GM21737 (cell line): ENCODE measurements around the gene PCBP4.
"Not testable (repeated sequence)": the region's sequence is repeated elsewhere in the genome, so short reads cannot be mapped to it uniquely, and the experiment has no call there.

ENCODE experiments used
- ATAC-seq: cut with Tn5 transposase; IDR thresholded peaks from one replicate; pipeline ENCODE4 v1.9.1; 2021; ENCODE audit warnings: mild to moderate bottlenecking, moderate library complexity; ENCODE audit not compliant: unreplicated experiment

PCBP4 gene

DNA sequence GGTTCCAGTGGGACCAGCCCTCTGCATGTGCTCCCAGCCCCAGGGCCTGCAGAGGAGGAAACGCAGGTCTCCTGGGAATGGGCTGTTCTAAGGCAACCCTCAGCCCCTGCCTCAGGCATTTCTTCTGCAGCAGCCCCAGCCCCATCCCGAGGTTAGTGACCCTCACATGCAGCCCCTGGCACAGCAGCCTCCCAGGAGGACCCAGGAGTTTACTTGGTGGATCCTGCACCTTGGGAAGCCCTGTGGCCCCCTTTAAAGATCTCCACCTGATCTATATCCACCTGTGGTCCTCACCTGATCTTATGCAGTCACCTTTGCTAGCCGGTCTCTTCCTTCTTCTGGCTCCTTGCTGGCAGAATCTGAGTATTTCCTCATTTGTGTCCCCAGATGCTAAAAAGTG is 38.3 kb downstream of the PCBP4 start:
- ATAC-seq: not testable (repeated sequence)

DNA sequence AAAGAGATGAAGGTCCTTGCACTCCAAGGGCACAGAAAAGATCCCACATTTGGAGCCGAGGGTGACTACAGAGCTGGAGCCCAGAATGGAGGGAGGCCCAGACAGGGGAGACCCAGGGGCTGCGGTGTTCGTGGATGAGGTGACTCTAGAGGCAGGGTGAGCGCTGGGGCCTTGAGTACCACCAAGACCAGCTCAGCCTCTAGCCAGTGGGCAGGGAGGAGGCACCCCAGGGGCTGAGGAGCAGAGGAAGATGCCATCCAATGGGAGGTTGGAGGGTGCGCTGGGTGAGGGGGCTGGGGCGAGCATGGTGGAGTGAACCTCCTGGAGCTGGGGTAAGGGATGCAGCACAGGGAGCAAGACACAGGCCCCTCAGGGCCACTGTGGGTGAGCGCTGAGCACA is 38.8 kb downstream of the PCBP4 start:
- ATAC-seq: no peak

DNA sequence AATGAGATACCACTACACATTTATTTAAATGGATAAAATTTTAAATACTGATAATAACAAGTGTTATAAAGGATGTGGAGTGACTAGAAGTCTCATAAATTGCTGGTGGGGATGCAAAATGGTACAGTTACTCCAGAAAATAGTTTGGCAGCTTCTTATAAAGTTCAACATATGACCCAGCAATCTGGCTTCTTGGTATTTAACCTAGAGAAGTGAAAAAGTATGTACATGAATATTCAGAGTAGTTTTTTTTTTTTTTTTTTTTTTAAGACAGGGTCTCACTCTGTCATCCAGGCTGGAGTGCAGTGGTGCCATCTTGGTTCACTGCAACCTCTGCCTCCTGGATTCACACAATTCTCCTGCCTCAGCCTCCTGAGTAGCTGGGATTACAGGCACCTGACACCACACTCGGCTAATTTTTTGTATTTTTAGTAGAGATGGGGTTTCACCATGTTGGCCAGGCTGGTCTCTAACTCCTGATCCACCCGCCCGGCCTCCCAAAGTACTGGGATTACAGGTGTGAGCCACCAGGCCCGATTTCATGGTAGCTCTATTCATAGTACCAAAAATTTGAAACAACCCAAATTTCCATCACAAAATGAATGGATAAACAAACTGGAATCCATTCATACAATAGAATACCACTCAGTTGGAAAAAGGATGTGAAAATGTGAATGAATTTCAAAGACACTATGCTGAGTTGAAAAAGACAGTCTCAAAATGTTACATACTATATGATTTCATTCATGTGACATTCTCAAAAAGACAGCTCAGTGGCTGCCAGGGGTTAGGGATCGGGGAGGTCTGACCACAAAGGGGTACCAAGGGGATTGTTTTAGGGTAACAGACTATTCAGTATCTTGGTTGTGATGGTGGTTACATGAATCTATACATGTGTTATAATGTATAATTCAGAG is 39.9 kb downstream of the PCBP4 start:
- no peak for ATAC-seq

DNA sequence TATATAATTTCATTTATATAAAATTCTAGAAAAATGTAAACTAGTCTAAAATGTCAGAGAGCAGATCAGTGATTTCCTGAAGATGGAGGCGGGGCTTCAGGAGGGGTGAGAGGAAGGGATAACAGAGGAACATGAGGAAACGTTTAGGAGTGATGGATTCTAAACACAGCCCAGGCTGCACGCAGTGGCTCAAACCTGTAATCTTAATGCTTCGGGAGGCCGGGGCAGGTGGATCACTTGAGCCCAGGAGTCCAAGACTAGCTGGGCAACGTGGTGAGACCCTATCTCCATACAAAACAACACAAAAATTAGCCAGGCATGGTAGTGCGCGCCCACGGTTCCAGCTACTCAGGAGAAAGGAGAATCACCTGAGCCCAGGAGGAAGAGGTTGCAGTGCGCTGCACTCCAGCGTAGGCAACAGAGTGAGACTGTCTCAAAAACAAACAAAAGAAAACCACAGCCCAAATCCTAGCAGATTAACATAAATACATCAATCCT is 46.1 kb downstream of the PCBP4 start:
- ATAC-seq: no peak

DNA sequence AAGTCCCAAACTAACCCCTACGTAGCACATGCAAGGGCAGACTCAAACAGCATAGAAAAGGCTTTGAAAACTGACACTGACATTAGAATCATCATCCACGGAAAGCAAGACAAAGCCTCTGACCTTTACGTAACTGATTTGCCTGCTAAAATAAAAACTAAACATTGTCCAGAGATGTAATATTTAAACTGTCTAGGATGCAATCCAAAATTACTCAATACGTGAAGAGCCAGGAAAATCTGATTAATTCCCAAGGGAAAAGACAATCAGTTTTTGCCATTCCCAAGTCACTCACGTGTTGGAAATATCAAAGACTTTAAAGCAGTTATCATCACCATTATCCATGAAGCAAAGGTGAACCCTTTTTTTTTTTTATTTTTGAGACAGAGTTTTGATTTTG is 50.8 kb downstream of the PCBP4 start:
- ATAC-seq: no peak

DNA sequence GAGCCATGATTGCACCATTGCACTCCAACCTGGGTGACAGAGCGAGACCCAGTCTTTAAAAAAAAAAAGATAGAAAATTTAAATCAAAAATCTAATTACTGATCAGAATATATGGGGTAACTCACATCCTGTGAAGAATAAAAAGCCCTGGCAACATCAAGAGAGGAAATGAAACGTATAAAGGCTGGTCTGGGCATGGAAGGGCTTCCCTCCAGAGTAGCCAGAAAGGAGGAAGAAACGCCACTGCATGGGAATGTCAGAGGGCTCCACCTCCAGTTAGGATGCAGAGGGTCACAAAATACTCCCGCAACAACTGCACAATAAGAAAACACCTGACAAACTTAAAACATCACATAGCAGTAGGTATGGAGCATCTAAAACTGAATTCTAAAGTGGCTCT is 59.2 kb downstream of the PCBP4 start:
- no peak for ATAC-seq
